EH (cell line): Measurements from ENCODE around the gene DPYSL5.
"Not testable (repeated sequence)": the region's sequence is repeated elsewhere in the genome, so short reads cannot be mapped to it uniquely, and the experiment has no call there.

Experiments
- DNase-seq: peaks from one replicate; pipeline ENCODE4 v3.0.0-alpha.2; 2015; ENCODE audit warnings: low read depth

DPYSL5 gene

GRCh38 chr2:26903676-26904075 lies 55.7 kb downstream of the DPYSL5 start:
- DNase-seq: no peak

GRCh38 chr2:26904839-26905238 lies 56.9 kb downstream of the DPYSL5 start:
- DNase-seq: no peak

GRCh38 chr2:26905341-26906198 lies 57.6 kb downstream of the DPYSL5 start:
- no peak for DNase-seq

GRCh38 chr2:26907416-26907815 lies 59.5 kb downstream of the DPYSL5 start:
- DNase-seq: no peak

GRCh38 chr2:26910176-26910575 lies 62.2 kb downstream of the DPYSL5 start:
- DNase-seq: no peak

- DNase-seq: peak; percentile 28
These were observed 64.3 kb downstream of the DPYSL5 start for GRCh38 chr2:26911911-26912861.

- DNase-seq: peak; percentile 62
These were observed 65.7 kb downstream of the DPYSL5 start for GRCh38 chr2:26913606-26913998.

- no peak for DNase-seq
These were observed 66.2 kb downstream of the DPYSL5 start for GRCh38 chr2:26913999-26914658.

GRCh38 chr2:26914659-26915310 lies 66.9 kb downstream of the DPYSL5 start:
- DNase-seq: no peak

GRCh38 chr2:26915316-26915715 lies 67.4 kb downstream of the DPYSL5 start:
- no peak for DNase-seq

GRCh38 chr2:26916128-26916692 lies 68.3 kb downstream of the DPYSL5 start:
- no peak for DNase-seq

- no peak for DNase-seq
These were observed 69.4 kb downstream of the DPYSL5 start for GRCh38 chr2:26917135-26917836.

GRCh38 chr2:26921323-26921722 lies 73.4 kb downstream of the DPYSL5 start:
- no peak for DNase-seq

GRCh38 chr2:26922405-26923188 lies 74.7 kb downstream of the DPYSL5 start:
- peak; percentile 36 for DNase-seq

GRCh38 chr2:26923189-26923466 lies 75.2 kb downstream of the DPYSL5 start:
- DNase-seq: not testable (repeated sequence)

GRCh38 chr2:26924731-26925099 lies 76.8 kb downstream of the DPYSL5 start:
- DNase-seq: no peak

GRCh38 chr2:26925100-26925791 lies 77.3 kb downstream of the DPYSL5 start:
- DNase-seq: peak; percentile 46

- DNase-seq: no peak
These were observed 79.3 kb downstream of the DPYSL5 start for GRCh38 chr2:26927221-26927620.

- DNase-seq: no peak
These were observed 85.0 kb downstream of the DPYSL5 start for GRCh38 chr2:26932974-26933373.
